ENCODE data around the gene CPN2.
A peak's percentile ranks its signal among the peaks of the same experiment; 100 is the strongest.

Gene CPN2

GRCh38 chr3:194312186-194312742, 38.9 kb downstream of the CPN2 start:
- DNase-seq (ENCODE audit: low read depth) = no peak

- no peak for DNase-seq (ENCODE audit: low read depth)
Measured at GRCh38 chr3:194311000-194311399, 40.1 kb downstream of the CPN2 start.

GRCh38 chr3:194310060-194310835, 40.9 kb downstream of the CPN2 start:
- DNase-seq (ENCODE audit: low read depth) = no peak

- no peak for DNase-seq (ENCODE audit: low read depth)
Measured at GRCh38 chr3:194308601-194309449, 42.3 kb downstream of the CPN2 start.

- DNase-seq (ENCODE audit: low read depth) = no peak
Measured at GRCh38 chr3:194307849-194308248, 43.3 kb downstream of the CPN2 start.

GRCh38 chr3:194306771-194307640, 44.1 kb downstream of the CPN2 start:
- DNase-seq (ENCODE audit: low read depth) = no peak

GRCh38 chr3:194306109-194306686, 44.9 kb downstream of the CPN2 start:
- DNase-seq (ENCODE audit: low read depth) = no peak

- no peak for DNase-seq (ENCODE audit: low read depth)
Measured at GRCh38 chr3:194305356-194306108, 45.6 kb downstream of the CPN2 start.

GRCh38 chr3:194304186-194304917, 46.8 kb downstream of the CPN2 start:
- DNase-seq (ENCODE audit: low read depth) = no peak

- no peak for DNase-seq (ENCODE audit: low read depth)
Measured at GRCh38 chr3:194303749-194304148, 47.4 kb downstream of the CPN2 start.

GRCh38 chr3:194301730-194302129, 49.4 kb downstream of the CPN2 start:
- DNase-seq (ENCODE audit: low read depth) = no peak

- no peak for DNase-seq (ENCODE audit: low read depth)
Measured at GRCh38 chr3:194300936-194301335, 50.2 kb downstream of the CPN2 start.

- no peak for DNase-seq (ENCODE audit: low read depth)
Measured at GRCh38 chr3:194300382-194300758, 50.8 kb downstream of the CPN2 start.

- DNase-seq (ENCODE audit: low read depth) = no peak
Measured at GRCh38 chr3:194298331-194299227, 52.5 kb downstream of the CPN2 start.

- peak; percentile 77 for DNase-seq (ENCODE audit: low read depth)
Measured at GRCh38 chr3:194296454-194297263, 54.5 kb downstream of the CPN2 start.

- no peak for DNase-seq (ENCODE audit: low read depth)
Measured at GRCh38 chr3:194294895-194295214, 56.3 kb downstream of the CPN2 start.

- no peak for DNase-seq (ENCODE audit: low read depth)
Measured at GRCh38 chr3:194294199-194294894, 56.8 kb downstream of the CPN2 start.
